ENCODE measurements around the gene GNAQ. TPM values are rescaled to one million over a fixed set of nuclear protein-coding genes. Genes with fewer than 3 reads are reported as not detected.

The GNAQ gene
- total RNA-seq, 1 donor from 2014 or later: 0.20 TPM

DNA sequence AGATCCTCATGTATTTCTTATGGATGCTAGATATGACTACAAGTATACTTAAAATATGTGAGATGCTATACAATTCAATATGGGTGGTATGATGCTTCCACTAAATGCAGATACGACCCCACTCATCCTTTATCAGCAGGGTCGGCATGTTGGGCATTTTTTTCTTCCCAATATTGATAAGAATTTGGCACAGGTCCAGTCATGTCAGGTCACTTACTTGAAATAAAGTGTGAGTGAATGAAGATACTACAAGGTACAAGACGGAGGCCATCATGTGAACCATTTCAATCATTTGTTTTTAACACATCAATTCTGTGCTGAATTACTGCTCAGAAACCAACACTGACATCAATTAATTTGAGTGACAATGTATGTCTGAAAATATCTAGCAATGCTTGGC is 236.6 kb downstream of the GNAQ start:
- intact Hi-C loops (cut with micrococcal nuclease): no loop called here
- CTCF ChIA-PET: no interaction called here
- H3K4me3 Mint-ChIP-seq: no peak overlapping the region
- no peak overlapping the region for H3K27ac Mint-ChIP-seq
- no peaks in the 10 kb centered on the region for H3K36me3 Mint-ChIP-seq (ENCODE audit: low read depth)
- DNase-seq: no peak
- no peaks in the 10 kb centered on the region for H3K9me3 Mint-ChIP-seq
- POLR2A ChIA-PET: no interaction called here
- H3K4me1 Mint-ChIP-seq: no peaks in the 10 kb centered on the region
- no peak for TF ChIP-seq CTCF (IDR thresholded peaks at IDR 0.05)
- H3K27me3 Mint-ChIP-seq: peaks cover 3% of the 10 kb centered on the region
- ATAC-seq (ENCODE audit: low read depth): no peak

DNA sequence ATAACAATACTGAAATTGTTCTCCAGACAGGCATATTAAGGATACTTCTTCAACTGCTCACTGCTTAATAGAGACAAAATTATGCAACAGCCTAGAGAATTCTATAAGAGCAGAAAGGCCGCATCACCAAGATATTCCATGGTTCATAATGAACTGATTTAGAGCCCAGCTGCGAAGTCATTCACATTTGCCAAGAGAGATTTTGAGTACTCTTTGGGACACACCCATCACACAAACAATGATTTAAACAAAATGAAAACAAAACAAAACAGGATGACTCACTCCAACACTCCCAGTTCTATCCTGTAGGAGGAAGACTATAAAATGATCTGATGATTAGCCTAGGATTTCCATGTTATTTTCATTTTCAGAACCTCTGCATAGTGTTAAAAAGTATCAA is 237.8 kb downstream of the GNAQ start:
- ChIA-PET POLR2A (no interaction called here), CTCF (no interaction called here)
- no peaks in the 10 kb centered on the region for H3K9me3 Mint-ChIP-seq
- H3K4me3 Mint-ChIP-seq: no peak overlapping the region
- peaks cover 3% of the 10 kb centered on the region for H3K27me3 Mint-ChIP-seq
- H3K36me3 Mint-ChIP-seq (ENCODE audit: low read depth): no peaks in the 10 kb centered on the region
- intact Hi-C loops (cut with micrococcal nuclease): no loop called here
- no peak overlapping the region for H3K27ac Mint-ChIP-seq
- DNase-seq: no peak
- no peak for ATAC-seq (ENCODE audit: low read depth)
- no peaks in the 10 kb centered on the region for H3K4me1 Mint-ChIP-seq
- TF ChIP-seq CTCF (IDR thresholded peaks at IDR 0.05): no peak

DNA sequence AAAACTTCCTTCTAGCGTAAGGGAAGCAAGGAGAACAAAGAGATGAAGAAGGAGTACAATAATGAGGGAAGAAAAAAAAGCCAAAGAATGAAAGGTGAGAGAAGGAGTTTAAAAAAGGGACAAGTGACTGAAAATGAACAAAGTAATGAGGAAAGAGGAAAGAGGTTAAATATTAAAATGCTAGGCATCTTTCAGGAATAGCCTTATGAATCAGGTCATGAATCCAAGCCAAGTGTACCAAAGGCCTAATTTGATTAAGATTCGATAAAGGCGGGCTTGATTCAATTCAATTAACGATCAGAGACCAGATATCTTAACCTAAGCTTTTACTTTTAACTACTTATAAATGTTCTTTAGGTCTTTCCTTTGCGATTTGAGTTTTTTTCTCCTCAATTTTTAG is 241.7 kb downstream of the GNAQ start:
- no peaks in the 10 kb centered on the region for H3K9me3 Mint-ChIP-seq
- CTCF ChIA-PET: no interaction called here
- no peaks in the 10 kb centered on the region for H3K36me3 Mint-ChIP-seq (ENCODE audit: low read depth)
- no peaks in the 10 kb centered on the region for H3K4me1 Mint-ChIP-seq
- TF ChIP-seq CTCF (IDR thresholded peaks at IDR 0.05): no peak
- POLR2A ChIA-PET: no interaction called here
- intact Hi-C loops (cut with micrococcal nuclease): no loop called here
- ATAC-seq (ENCODE audit: low read depth): no peak
- DNase-seq: no peak
- H3K4me3 Mint-ChIP-seq: no peak overlapping the region
- no peak overlapping the region for H3K27ac Mint-ChIP-seq
- H3K27me3 Mint-ChIP-seq: peaks cover 3% of the 10 kb centered on the region

- intact Hi-C loops (cut with micrococcal nuclease): no loop called here
- no peak for ATAC-seq (ENCODE audit: low read depth)
- Mint-ChIP-seq H3K27me3 (peaks cover 2% of the 10 kb centered on the region), H3K27ac (no peak overlapping the region), H3K36me3 (ENCODE audit: low read depth) (no peaks in the 10 kb centered on the region), H3K4me3 (no peak overlapping the region), H3K9me3 (no peaks in the 10 kb centered on the region), H3K4me1 (no peaks in the 10 kb centered on the region)
- TF ChIP-seq CTCF (IDR thresholded peaks at IDR 0.05): no peak
- ChIA-PET POLR2A (no interaction called here), CTCF (no interaction called here)
- DNase-seq: no peak
Measured at GRCh38 chr9:77785341-77785740, 246.3 kb downstream of the GNAQ start.

- Mint-ChIP-seq H3K27me3 (peaks cover 2% of the 10 kb centered on the region), H3K4me1 (no peaks in the 10 kb centered on the region), H3K27ac (no peak overlapping the region), H3K9me3 (no peaks in the 10 kb centered on the region), H3K36me3 (ENCODE audit: low read depth) (no peaks in the 10 kb centered on the region), H3K4me3 (no peak overlapping the region)
- TF ChIP-seq CTCF (IDR thresholded peaks at IDR 0.05): no peak
- ChIA-PET CTCF (no interaction called here), POLR2A (no interaction called here)
- ATAC-seq (ENCODE audit: low read depth): no peak
- DNase-seq: no peak
- intact Hi-C loops (cut with micrococcal nuclease): no loop called here
Measured at GRCh38 chr9:77783518-77783917, 248.1 kb downstream of the GNAQ start.
